H1 (cell line): ENCODE results near the gene TDRD9. TPM values are rescaled to one million over a fixed set of nuclear protein-coding genes. Genes with fewer than 3 reads are reported as not detected.

ENCODE experiments used
- CTCF ChIA-PET: fragments of 300-600 bp; sonication (Branson Sonifier 250); formaldehyde crosslinking; loops from one replicate; lab custom pipeline; 2021; ENCODE audit not compliant: partially characterized antibody; lab: Charles Lee
- POLR2A ChIA-PET: fragments of 300-600 bp; sonication (Branson Sonifier 250); formaldehyde crosslinking; loops from one replicate; lab custom pipeline; 2021; ENCODE audit warnings: inconsistent platforms; ENCODE audit not compliant: partially characterized antibody; lab: Charles Lee
- DNase-seq, 2 experiments: peaks; one replicate each; pipeline versions ENCODE4 v3.0.0 to v3.0.0-alpha.2; 2010 to 2022; ENCODE audit warnings: low spot score in 2 of 2, low read depth in 1 of 2, mixed read lengths in 1 of 2
- FAIRE-seq: peaks from 2 replicates; lab custom pipeline; 2011; peaks lifted over from hg19 to GRCh38; lab: Jason Lieb, UNC
- H2AFZ ChIP-seq: 2 replicates; pipeline ENCODE4 v1.8.1; 2012; ENCODE audit warnings: low read length, inconsistent platforms
- H2AK5ac ChIP-seq: 2 replicates; pipeline ENCODE4 v1.6.1; 2013; ENCODE audit warnings: low read depth, low read length
- H2BK120ac ChIP-seq: replicated peaks from 2 replicates; pipeline ENCODE3; 2013; ENCODE audit warnings: low read depth, low read length, inconsistent platforms
- H2BK12ac ChIP-seq: 2 replicates; pipeline ENCODE4 v1.6.1; 2013; ENCODE audit warnings: low read depth, low read length
- H2BK15ac ChIP-seq: 2 replicates; pipeline ENCODE4 v1.6.1; 2013; ENCODE audit warnings: low read length
- H2BK20ac ChIP-seq: 2 replicates; pipeline ENCODE4 v1.6.1; 2013; ENCODE audit warnings: low read length
- H2BK5ac ChIP-seq: 2 replicates; pipeline ENCODE4 v1.6.1; 2013; ENCODE audit warnings: low read depth, low read length
- H3K14ac ChIP-seq: 2 replicates; pipeline ENCODE4 v1.6.1; 2013; ENCODE audit warnings: inconsistent platforms; ENCODE audit not compliant: insufficient read length
- H3K18ac ChIP-seq: 2 replicates; pipeline ENCODE4 v1.6.1; 2013; ENCODE audit warnings: low read length; ENCODE audit errors: extremely low read depth
- H3K23ac ChIP-seq: 2 replicates; pipeline ENCODE4 v1.6.1; 2013; ENCODE audit warnings: inconsistent platforms; ENCODE audit not compliant: insufficient read length
- H3K23me2 ChIP-seq: 2 replicates; pipeline ENCODE4 v1.6.1; 2013; ENCODE audit warnings: low read depth, low read length
- H3K27ac ChIP-seq: 2 replicates; pipeline ENCODE4 v1.6.1; 2011; ENCODE audit warnings: low read depth, low read length, inconsistent platforms
- H3K27me3 ChIP-seq, 4 experiments: replicated peaks in 1 of 4; 1 replicate in 1 of 4; 2 replicates in 3 of 4; pipeline versions ENCODE4 v1.6.1 to v1.8.1; 2011 to 2013; ENCODE audit warnings: low read length in 3 of 4, mild to moderate bottlenecking in 3 of 4, inconsistent platforms in 2 of 4, mixed read lengths in 2 of 4, moderate library complexity in 1 of 4; ENCODE audit not compliant: control insufficient read depth in 3 of 4, insufficient read depth in 3 of 4; ENCODE audit errors: extremely low read depth in 1 of 4
- H3K36me3 ChIP-seq, 4 experiments: 2 replicates each; pipeline versions ENCODE4 v1.6.1 to v1.8.1; 2011 to 2013; ENCODE audit warnings: mild to moderate bottlenecking in 4 of 4, low read length in 3 of 4, moderate library complexity in 2 of 4, control low read depth in 1 of 4, inconsistent platforms in 1 of 4; ENCODE audit not compliant: insufficient read depth in 4 of 4, control insufficient read depth in 2 of 4
- H3K4ac ChIP-seq: replicated peaks from 2 replicates; pipeline ENCODE3; 2013; ENCODE audit warnings: low read length, low read depth, mixed read lengths, inconsistent platforms; ENCODE audit not compliant: insufficient read length
- H3K4me1 ChIP-seq, 4 experiments: replicated peaks in 1 of 4; 1 replicate in 1 of 4; 2 replicates in 3 of 4; pipeline versions ENCODE4 v1.6.1 to v1.8.1; 2011 to 2013; ENCODE audit warnings: low read length in 3 of 4, inconsistent platforms in 2 of 4, mixed read lengths in 1 of 4; ENCODE audit not compliant: insufficient read depth in 4 of 4, control insufficient read depth in 3 of 4
- H3K4me2 ChIP-seq, 2 experiments: 2 replicates each; pipeline versions ENCODE4 v1.6.1 to v1.8.1; 2011 to 2013; ENCODE audit warnings: low read depth in 2 of 2, low read length in 2 of 2, control low read depth in 1 of 2, inconsistent platforms in 1 of 2, mild to moderate bottlenecking in 1 of 2; ENCODE audit not compliant: insufficient read depth in 1 of 2
- H3K4me3 ChIP-seq, 4 experiments: fragments of 200-600, 300-600 bp in 1 of 4; sonication (generic), shearing (Covaris generic), sonication (Bioruptor Twin) in 1 of 4; 2 replicates each; pipeline versions ENCODE4 v1.5.1 to v1.8.1; 2011 to 2016; ENCODE audit warnings: low read length in 4 of 4, low read depth in 3 of 4, control low read depth in 2 of 4, inconsistent platforms in 2 of 4, mild to moderate bottlenecking in 2 of 4, mixed read lengths in 1 of 4, moderate library complexity in 1 of 4; ENCODE audit not compliant: insufficient read depth in 2 of 4; ENCODE audit errors: extremely low read depth in 1 of 4
- H3K56ac ChIP-seq: replicated peaks from 2 replicates; pipeline ENCODE3; 2013; ENCODE audit warnings: low read depth, mild to moderate bottlenecking, mixed read lengths, low read length, inconsistent platforms; ENCODE audit not compliant: insufficient read length
- H3K79me1 ChIP-seq: 2 replicates; pipeline ENCODE4 v1.6.1; 2013; ENCODE audit warnings: low read depth, low read length, control low read depth
- H3K79me2 ChIP-seq, 2 experiments: 2 replicates each; pipeline versions ENCODE4 v1.6.1 to v1.8.1; 2012 to 2013; ENCODE audit warnings: low read length in 2 of 2, mild to moderate bottlenecking in 2 of 2, inconsistent platforms in 1 of 2; ENCODE audit not compliant: insufficient read depth in 2 of 2, control insufficient read depth in 1 of 2
- H3K9ac ChIP-seq, 4 experiments: replicated peaks in 1 of 4; 1 replicate in 1 of 4; 2 replicates in 3 of 4; pipeline versions ENCODE4 v1.6.1 to v1.8.1; 2011 to 2013; ENCODE audit warnings: low read depth in 3 of 4, low read length in 3 of 4, control low read depth in 2 of 4, mild to moderate bottlenecking in 2 of 4, moderate library complexity in 2 of 4, inconsistent platforms in 1 of 4; ENCODE audit errors: extremely low read depth in 1 of 4
- H3K9me3 ChIP-seq, 2 experiments: 2 replicates each; pipeline versions ENCODE4 v1.6.1 to v1.8.1; 2012 to 2013; ENCODE audit warnings: mild to moderate bottlenecking in 2 of 2, moderate library complexity in 2 of 2, control low read depth in 1 of 2, inconsistent platforms in 1 of 2, low read depth in 1 of 2, low read length in 1 of 2, mixed read lengths in 1 of 2; ENCODE audit not compliant: insufficient read depth in 2 of 2
- H4K20me1 ChIP-seq, 2 experiments: replicated peaks in 1 of 2; 2 replicates each; pipeline versions ENCODE3 to v1.8.1; 2011 to 2013; ENCODE audit warnings: inconsistent platforms in 2 of 2, low read length in 2 of 2, mild to moderate bottlenecking in 1 of 2; ENCODE audit not compliant: insufficient read depth in 2 of 2, control insufficient read depth in 1 of 2
- H4K5ac ChIP-seq: 2 replicates; pipeline ENCODE4 v1.6.1; 2013; ENCODE audit warnings: low read length, low read depth, mixed read lengths, inconsistent platforms; ENCODE audit not compliant: insufficient read length
- H4K8ac ChIP-seq: 2 replicates; pipeline ENCODE4 v1.8.0; 2013; ENCODE audit warnings: mild to moderate bottlenecking, moderate library complexity, low read length, inconsistent platforms; ENCODE audit not compliant: insufficient read depth; ENCODE audit errors: extremely low read depth
- H4K91ac ChIP-seq: replicated peaks from 2 replicates; pipeline ENCODE3; 2013; ENCODE audit warnings: low read length, mixed read lengths, inconsistent platforms; ENCODE audit not compliant: insufficient read length
- EGR1 ChIP-seq: IDR thresholded peaks from 2 replicates; pipeline ENCODE4 v1.6.1; 2011; ENCODE audit warnings: low read depth, low read length, borderline replicate concordance
- KDM5A ChIP-seq: fragments of 200-600 bp; IDR thresholded peaks from 2 replicates; pipeline ENCODE4 v1.7.1; 2012; ENCODE audit warnings: mild to moderate bottlenecking, low read length, inconsistent platforms, mixed read lengths
- NANOG ChIP-seq: IDR thresholded peaks from 2 replicates; pipeline ENCODE4 v1.6.1; 2011; ENCODE audit warnings: low read length, low read depth, mild to moderate bottlenecking, inconsistent platforms; ENCODE audit not compliant: insufficient read depth, poor library complexity, severe bottlenecking
- PHF8 ChIP-seq: fragments of 200-600 bp; sonication (generic); conservative IDR thresholded peaks from 2 replicates; pipeline ENCODE4 v1.7.1; 2012; ENCODE audit warnings: low read depth, mild to moderate bottlenecking, inconsistent platforms, low read length, moderate library complexity
- WGBS, 2 experiments: shearing (Covaris generic) in 1 of 2; methylation state at CpG; one replicate each; pipeline versions ENCODE4 v1.1.6 to v1.1.7; 2013 to 2015; ENCODE audit warnings: low lambda C conversion rate in 2 of 2, mixed read lengths in 2 of 2, inconsistent platforms in 1 of 2, low coverage in 1 of 2, missing lambda C conversion rate in 1 of 2; ENCODE audit not compliant: insufficient replicate concordance in 2 of 2, insufficient coverage in 1 of 2, insufficient read length in 1 of 2; ENCODE audit errors: extremely low coverage in 1 of 2, missing lambda C conversion rate in 1 of 2; 5-methylcytosine and 5-hydroxymethylcytosine counted together
- polyA plus RNA-seq, 7 experiments: library from polyadenylated mRNA; depleted of rRNA in 3 of 7; stranded (reverse) in 5 of 7; unstranded in 2 of 7; fragments of >200 nt in 5 of 7; fragments of 200-250 nt in 2 of 7; gene quantifications; 1 replicate in 5 of 7; 2 replicates in 1 of 7; 4 replicates in 1 of 7; pipeline versions ENCODE4 v1.2.1 to v1.2.3, GENCODE V29; 2011 to 2013; ENCODE audit warnings: missing spikeins in 2 of 7, mixed read lengths in 2 of 7
- total RNA-seq: library from RNA; stranded (reverse); fragmentation: NEBNext Ultra II Directional; extraction: Animal tissue kit (Norgen Biotek cat#: 25700); gene quantifications from 2 replicates; pipeline ENCODE4 v1.2.1, GENCODE V29; 2021

The TDRD9 gene
- total and polyA plus RNA-seq, 2 of the 8 experiments (the other 6 are each of a cell fraction or from before 2014, with no cell fraction given), result not detected

GRCh38 chr14:103915616-103916015, 12.6 kb upstream of the TDRD9 start:
- Histone ChIP-seq H4K91ac (no peak overlapping the region), H3K4me3 (no peak overlapping the region), H2BK12ac (no peak overlapping the region), H3K4me2 (no peak overlapping the region), H4K5ac (no peak overlapping the region), H4K8ac (no peak overlapping the region), H3K23ac (no peak overlapping the region), H3K79me2 (peaks cover 0 to 40% of the 10 kb centered on the region in 2 experiments), H3K56ac (no peak overlapping the region), H4K20me1 (peaks cover 0 to 8% of the 10 kb centered on the region in 2 experiments), H2AFZ (no peak overlapping the region), H3K9ac (no peak overlapping the region), H3K27ac (no peak overlapping the region), H2BK5ac (no peak overlapping the region), H3K18ac (no peak overlapping the region), H3K36me3 (peaks cover 9 to 38% (median 13%) of the 10 kb centered on the region in 4 experiments), H3K4ac (no peak overlapping the region), H2BK120ac (no peak overlapping the region), H3K14ac (no peak overlapping the region), H2BK15ac (no peak overlapping the region), H3K4me1 (0 out of 7 replicates have a peak, but pooled peaks cover 0 to under 1% (median 0%) of the 10 kb centered on the region in 4 experiments), H2AK5ac (no peak overlapping the region), H3K23me2 (peaks cover under 1% of the 10 kb centered on the region; the same call in 1 of the 2 replicates), H2BK20ac (no peak overlapping the region), H3K9me3 (no peaks in the 10 kb centered on the region), H3K27me3 (no peaks in the 10 kb centered on the region), H3K79me1 (peaks cover under 1% of the 10 kb centered on the region)
- 93% methylated on average over 6 of the region's 6 CpGs; no CpG with 5 or more reads in 1 of the 2 experiments for WGBS, 2 experiments
- ChIA-PET POLR2A (no interaction called here), CTCF (interaction anchor here (0.6 to 3.7 kb wide), 7 partner anchors 9 to 65 kb away, joined by 3 to 20 read pairs (median 3); partner anchors contain the start of gene TDRD9)
- no peak for TF ChIP-seq KDM5A
- no peak for TF ChIP-seq PHF8
- no peak for TF ChIP-seq NANOG
- TF ChIP-seq EGR1, result no peak
- FAIRE-seq (no peak), DNase-seq (no peak)
